NCI-H748 (cell line): Measurements from ENCODE around the gene OSM.
"Not testable (repeated sequence)": the region's sequence is repeated elsewhere in the genome, so short reads cannot be mapped to it uniquely, and the experiment has no call there.

Experiments used
- DNase-seq: peaks from one replicate; lab custom pipeline; 2025; ENCODE audit not compliant: unreplicated experiment; lab: John Stamatoyannopoulos, UW

Gene OSM

GRCh38 chr22:30230330-30230729 lies 36.3 kb downstream of the OSM start:
- no peak for DNase-seq

GRCh38 chr22:30228509-30229359 lies 37.9 kb downstream of the OSM start:
- peak; percentile 1 for DNase-seq

GRCh38 chr22:30227438-30228228 lies 39.0 kb downstream of the OSM start:
- no peak for DNase-seq

GRCh38 chr22:30226192-30226832 lies 40.3 kb downstream of the OSM start:
- DNase-seq: no peak

GRCh38 chr22:30225220-30225927 lies 41.3 kb downstream of the OSM start:
- no peak for DNase-seq

- no peak for DNase-seq
Measured at GRCh38 chr22:30224161-30224857, 42.3 kb downstream of the OSM start.

GRCh38 chr22:30223303-30223702 lies 43.3 kb downstream of the OSM start:
- no peak for DNase-seq

- no peak for DNase-seq
Measured at GRCh38 chr22:30222321-30222720, 44.3 kb downstream of the OSM start.

GRCh38 chr22:30221121-30221992 lies 45.3 kb downstream of the OSM start:
- DNase-seq: no peak

- DNase-seq: no peak
Measured at GRCh38 chr22:30220338-30221012, 46.2 kb downstream of the OSM start.

GRCh38 chr22:30219668-30220278 lies 46.9 kb downstream of the OSM start:
- DNase-seq: no peak

- no peak for DNase-seq
Measured at GRCh38 chr22:30219049-30219654, 47.5 kb downstream of the OSM start.

- DNase-seq: no peak
Measured at GRCh38 chr22:30217698-30218560, 48.7 kb downstream of the OSM start.

GRCh38 chr22:30216710-30217109 lies 49.9 kb downstream of the OSM start:
- DNase-seq: no peak

GRCh38 chr22:30216272-30216671 lies 50.4 kb downstream of the OSM start:
- not testable (repeated sequence) for DNase-seq

GRCh38 chr22:30214703-30215407 lies 51.8 kb downstream of the OSM start:
- DNase-seq: peak; percentile 39
